Sigmoid colon (tissue), 7 donors: ENCODE measurements around the gene COLEC12. TPM values are rescaled to one million over a fixed set of nuclear protein-coding genes. Genes with fewer than 3 reads are reported as not detected.
A peak's percentile ranks its signal among the peaks of the same experiment; 100 is the strongest.

ENCODE experiments used
- DNase-seq: peaks from one replicate; pipeline ENCODE4 v3.0.0-alpha.2; 2019
- H3K27ac ChIP-seq, 4 donors: fragments of 200-600 bp; sonication (generic); one replicate each; pipeline ENCODE4 v1.5.1; 2016 to 2019; ENCODE audit warnings: mild to moderate bottlenecking in 1 of 4
- H3K27me3 ChIP-seq, 3 donors: fragments of 200-600 bp; sonication (generic); one replicate each; pipeline ENCODE4 v1.5.1; 2019; ENCODE audit warnings: mild to moderate bottlenecking in 1 of 3
- H3K36me3 ChIP-seq, 4 donors: fragments of 200-600 bp; sonication (generic); one replicate each; pipeline ENCODE4 v1.5.1; 2016 to 2019
- H3K4me1 ChIP-seq, 4 donors: fragments of 200-600 bp; sonication (generic); one replicate each; pipeline ENCODE4 v1.5.1; 2017 to 2019
- H3K4me3 ChIP-seq, 4 donors: fragments of 200-600 bp; sonication (generic); one replicate each; pipeline ENCODE4 v1.5.1; 2017 to 2019; ENCODE audit warnings: mild to moderate bottlenecking in 2 of 4, moderate library complexity in 1 of 4
- H3K9me3 ChIP-seq, 4 donors: fragments of 200-600 bp in 3 of 4; sonication (generic) in 3 of 4; one replicate each; pipeline versions ENCODE4 v1.5.1 to v1.6.1; 2013 to 2019
- CTCF ChIP-seq, 4 experiments: fragments of 450-650 bp in 3 of 4; fragments of 200-600 bp in 1 of 4; IDR thresholded peaks; one replicate each; pipeline ENCODE4 v1.5.1; 2016 to 2019; ENCODE audit warnings: antibody characterized with exemption in 4 of 4, mild to moderate bottlenecking in 3 of 4, moderate library complexity in 2 of 4
- EP300 ChIP-seq, 4 donors: sonication (generic); formaldehyde crosslinking; IDR thresholded peaks; one replicate each; pipeline ENCODE4 v1.6.1; 2017; ENCODE audit warnings: antibody characterized with exemption in 4 of 4
- POLR2A ChIP-seq, 2 donors: fragments of 450-650 bp; IDR thresholded peaks; one replicate each; pipeline ENCODE4 v1.6.1; 2016; ENCODE audit warnings: antibody characterized with exemption in 2 of 2, mild to moderate bottlenecking in 2 of 2, moderate library complexity in 2 of 2
- POLR2AphosphoS5 ChIP-seq, 4 donors: sonication (generic); formaldehyde crosslinking; IDR thresholded peaks; one replicate each; pipeline ENCODE4 v1.6.1; 2017; ENCODE audit warnings: antibody characterized with exemption in 4 of 4
- WGBS, 2 donors: extraction: QIAGEN DNeasy Blood & Tissue Kit; methylation state at CpG; one replicate each; pipeline ENCODE4 v1.1.7; 2013; 5-methylcytosine and 5-hydroxymethylcytosine counted together
- intact Hi-C: fragments of 100-400 bp; cut with DNase I; formaldehyde crosslinking; loops from one replicate; pipeline ENCODE4 v1.15.1; 2023
- polyA plus RNA-seq, 3 donors: library from polyadenylated mRNA; stranded (reverse); fragments of 200-250 nt; gene quantifications; one replicate each; pipeline ENCODE4 v1.2.3, GENCODE V29; 2013
- total RNA-seq, 4 donors: library from RNA; depleted of rRNA; stranded (reverse); fragments of >200 nt; gene quantifications; one replicate each; pipeline ENCODE4 v1.1.0, GENCODE V29; 2016
- donor health status: healthy with polysubstance abuse.
- donor health status: Bipolar disorder and iron deficiency.
- donor health status: healthy.

COLEC12 gene
- total and polyA plus RNA-seq, 7 donors: 0.69 to 24.7 (median 15.9) TPM

GRCh38 chr18:463827-464541 lies 36.5 kb downstream of the COLEC12 start:
- intact Hi-C loops: no loop called here
- Histone ChIP-seq H3K36me3 (no peaks in the 10 kb centered on the region), H3K4me3 (no peak overlapping the region), H3K4me1 (peaks cover 0 to 30% (median 8%) of the 10 kb centered on the region in 4 donors), H3K27me3 (no peaks in the 10 kb centered on the region), H3K9me3 (no peaks in the 10 kb centered on the region), H3K27ac (no peak overlapping the region)
- WGBS, 2 donors: 43 to 65% methylated on average over 12 of the region's 12 CpGs
- TF ChIP-seq EP300 (IDR thresholded peaks at IDR 0.05): no peak
- TF ChIP-seq CTCF (IDR thresholded peaks at IDR 0.05): no peak
- TF ChIP-seq POLR2A (IDR thresholded peaks at IDR 0.05): no peak
- no peak for TF ChIP-seq POLR2AphosphoS5 (IDR thresholded peaks at IDR 0.05)
- no peak for DNase-seq

- DNase-seq: no peak
- Histone ChIP-seq H3K27ac (no peak overlapping the region), H3K4me3 (no peak overlapping the region), H3K9me3 (no peaks in the 10 kb centered on the region), H3K36me3 (no peaks in the 10 kb centered on the region), H3K4me1 (peaks cover 0 to 30% (median 10%) of the 10 kb centered on the region in 4 donors), H3K27me3 (no peaks in the 10 kb centered on the region)
- WGBS, 2 donors: 68 to 75% methylated on average over 11 of the region's 11 CpGs
- TF ChIP-seq EP300 (IDR thresholded peaks at IDR 0.05): no peak
- no peak for TF ChIP-seq POLR2A (IDR thresholded peaks at IDR 0.05)
- TF ChIP-seq POLR2AphosphoS5 (IDR thresholded peaks at IDR 0.05): no peak
- no peak for TF ChIP-seq CTCF (IDR thresholded peaks at IDR 0.05)
- intact Hi-C loops: no loop called here
Observed at GRCh38 chr18:463403-463802, 37.1 kb downstream of the COLEC12 start.

GRCh38 chr18:461762-462161 lies 38.7 kb downstream of the COLEC12 start:
- no peak for TF ChIP-seq POLR2AphosphoS5 (IDR thresholded peaks at IDR 0.05)
- Histone ChIP-seq H3K27me3 (no peaks in the 10 kb centered on the region), H3K9me3 (no peaks in the 10 kb centered on the region), H3K4me1 (peaks cover 0 to 46% (median 26%) of the 10 kb centered on the region in 4 donors), H3K4me3 (no peak overlapping the region), H3K27ac (no peak overlapping the region), H3K36me3 (no peaks in the 10 kb centered on the region)
- WGBS, 2 donors: 46 to 47% methylated on average over 2 of the region's 2 CpGs
- no peak for DNase-seq
- intact Hi-C loops: no loop called here

- no peak for DNase-seq
- no peaks in the 10 kb centered on the region for H3K27me3 ChIP-seq
- H3K36me3 ChIP-seq: no peaks in the 10 kb centered on the region
- peak overlapping the region in 2 of 4 donors; percentile 9 to 29 for H3K27ac ChIP-seq
- TF ChIP-seq POLR2A (IDR thresholded peaks at IDR 0.05) (no peak), CTCF (IDR thresholded peaks at IDR 0.05) (no peak), POLR2AphosphoS5 (IDR thresholded peaks at IDR 0.05) (no peak), EP300 (IDR thresholded peaks at IDR 0.05) (no peak)
- H3K9me3 ChIP-seq: no peaks in the 10 kb centered on the region
- intact Hi-C loops: no loop called here
- WGBS, 2 donors: 88 to 93% methylated on average over 5 of the region's 6 CpGs
- H3K4me1 ChIP-seq: peaks cover 0 to 55% (median 36%) of the 10 kb centered on the region in 4 donors
- H3K4me3 ChIP-seq: no peak overlapping the region
Observed at GRCh38 chr18:460791-461190, 39.7 kb downstream of the COLEC12 start.

- no peak for TF ChIP-seq POLR2A (IDR thresholded peaks at IDR 0.05)
- peak in 3 of 4 donors; percentile 56 to 80 (median 66) for TF ChIP-seq POLR2AphosphoS5 (IDR thresholded peaks at IDR 0.05)
- no peak for TF ChIP-seq EP300 (IDR thresholded peaks at IDR 0.05)
- no peaks in the 10 kb centered on the region for H3K9me3 ChIP-seq
- H3K36me3 ChIP-seq: no peaks in the 10 kb centered on the region
- H3K27me3 ChIP-seq: no peaks in the 10 kb centered on the region
- peaks cover 0 to 58% (median 37%) of the 10 kb centered on the region in 4 donors for H3K4me1 ChIP-seq
- DNase-seq: no peak
- peak overlapping the region in 2 of 4 donors; percentile 29 to 42 for H3K27ac ChIP-seq
- intact Hi-C loops: loop anchor here (5.0 kb wide), 2 partner anchors 83 to 118 kb away; no protein-coding TSS in a partner anchor
- WGBS, 2 donors: 79 to 87% methylated on average over 14 of the region's 14 CpGs
- no peak overlapping the region for H3K4me3 ChIP-seq
Observed at GRCh38 chr18:459814-460593, 40.5 kb downstream of the COLEC12 start.
